ENCODE results near the gene TEAD2. TPM values are rescaled to one million over a fixed set of nuclear protein-coding genes. Genes with fewer than 3 reads are reported as not detected.

Gene TEAD2
- total and polyA plus RNA-seq, 10 of the 15 experiments (the other 5 are each of a cell fraction or from before 2014, with no cell fraction given) = 0.04 to 0.26 (median 0.11) TPM; not detected in 3

- CTCF ChIA-PET = interaction anchor here (0.6 to 2.7 kb wide), 15 partner anchors 9 to 143 kb away, joined by 3 to 21 read pairs (median 5); partner anchors contain the start of gene ALDH16A1
- H3K4me3 ChIP-seq = no peak overlapping the region
- WGBS (ENCODE audit: insufficient coverage, insufficient replicate concordance, low lambda C conversion rate, missing lambda C conversion rate) = 0% methylated on average over 2 of the region's 2 CpGs
- H3K36me3 ChIP-seq (ENCODE audit: control insufficient read depth in 2 of 2, insufficient read depth in 2 of 2, low read length in 1 of 2) = no peaks in the 10 kb centered on the region
- H3K4me1 ChIP-seq (ENCODE audit: control insufficient read depth, insufficient read depth, low read length) = peaks cover 60% of the 10 kb centered on the region
- DNase-seq (ENCODE audit: low read depth, low spot score) (no peak), ATAC-seq (peak; percentile 50), FAIRE-seq (no peak)
- peak overlapping the region; percentile 95 for H3K4me2 ChIP-seq (ENCODE audit: control insufficient read depth, insufficient read depth)
- no peaks in the 10 kb centered on the region; the same call in 1 of the 2 replicates for H3K79me2 ChIP-seq (ENCODE audit: control insufficient read depth, insufficient read depth, low read length)
- POLR2A ChIA-PET = interaction anchor here (1.0 to 4.5 kb wide), 3 partner anchors 8 to 12 kb away, joined by 3 to 44 read pairs (median 24); partner anchors contain the start of gene CD37
- in situ Hi-C loops (cut with MboI) = no loop called here
- H3K27me3 ChIP-seq (replicated peaks in 1 of 2; ENCODE audit: control insufficient read depth in 2 of 2, insufficient read depth in 2 of 2, low read length in 1 of 2) = no peaks in the 10 kb centered on the region
- H3K27ac ChIP-seq (ENCODE audit: control insufficient read depth, insufficient read depth) = peak overlapping the region; percentile 87
- RAD21 ChIA-PET (ENCODE audit: unreplicated experiment) = interaction anchor here (0.7 to 1.7 kb wide), 4 partner anchors 12 to 142 kb away, joined by 4 to 7 read pairs (median 5); no protein-coding TSS in a partner anchor
- H3K9me3 ChIP-seq (replicated peaks; ENCODE audit: control insufficient read depth, insufficient read depth, low read length) = no peaks in the 10 kb centered on the region; the same call in 2 of the 3 replicates
- intact Hi-C loops (cut with micrococcal nuclease; ENCODE audit: unreplicated experiment) = loop anchor here (2.0 kb wide), 2 partner anchors 101 to 169 kb away; partner anchors contain the start of gene RPS11
- SMC1A ChIA-PET (ENCODE audit: uncharacterized antibody, unreplicated experiment) = interaction anchor here (0.8 to 2.5 kb wide), 9 partner anchors 9 to 102 kb away, joined by 3 to 13 read pairs (median 4); no protein-coding TSS in a partner anchor
- H4K20me1 ChIP-seq (ENCODE audit: control insufficient read depth, insufficient read depth) = no peaks in the 10 kb centered on the region
- H3K9ac ChIP-seq (ENCODE audit: control insufficient read depth, insufficient read depth, low read length) = peak overlapping the region; percentile 10
- H2AFZ ChIP-seq (ENCODE audit: control insufficient read depth, low read depth, low read length) = peak overlapping the region; percentile 78
- no TSS peak for BruUV-seq (replicated peaks)
- TF ChIP-seq LARP7 (IDR thresholded peaks at IDR 0.05) = no peak
- no peak for TF ChIP-seq ZNF24 (IDR thresholded peaks at IDR 0.05)
- TF ChIP-seq MTA2 (IDR thresholded peaks at IDR 0.05; ENCODE audit: low read depth) = 0 out of 2 replicates have a peak, but pooled peaks have one; percentile 10
- TF ChIP-seq SMAD1 (IDR thresholded peaks at IDR 0.05; ENCODE audit: low read depth, partially characterized antibody) = no peak
- peak; percentile 80; the same call in 1 of the 2 replicates for TF ChIP-seq FOXM1 (IDR thresholded peaks at IDR 0.05; ENCODE audit: low read depth, low read length)
- peak; percentile 58 for TF ChIP-seq YY1 (IDR thresholded peaks at IDR 0.05; ENCODE audit: low read depth, low read length)
- peak; percentile 45 to 69 (median 63) for TF ChIP-seq CTCF (IDR thresholded peaks at IDR 0.05 in 2 of 3, conservative IDR thresholded peaks at IDR 0.05 in 1 of 3; ENCODE audit: control insufficient read depth in 2 of 3, extremely low read depth in 1 of 3, insufficient read depth in 1 of 3, low read depth in 3 of 3, low read length in 3 of 3)
- peak; percentile 82 for TF ChIP-seq MEF2A (IDR thresholded peaks at IDR 0.05; ENCODE audit: insufficient read depth, low read depth, low read length)
- TF ChIP-seq NBN (IDR thresholded peaks at IDR 0.05) = peak; percentile 20; the same call in 1 of the 2 replicates
- TF ChIP-seq JUNB (IDR thresholded peaks at IDR 0.05) = peak; percentile 66
- TF ChIP-seq CREB1 (IDR thresholded peaks at IDR 0.05; ENCODE audit: low read depth) = 0 out of 2 replicates have a peak, but pooled peaks have one; percentile 16
- TF ChIP-seq TAF1 (IDR thresholded peaks at IDR 0.05; ENCODE audit: borderline replicate concordance, low read depth, low read length) = no peak
- TF ChIP-seq MAX (IDR thresholded peaks at IDR 0.05; ENCODE audit: low read depth, low read length) = no peak
- 0 out of 2 replicates have a peak, but pooled peaks have one; percentile 32 for TF ChIP-seq MTA3 (IDR thresholded peaks at IDR 0.05; ENCODE audit: borderline replicate concordance, low read length)
- TF ChIP-seq ZNF384 (IDR thresholded peaks at IDR 0.05; ENCODE audit: borderline replicate concordance, low read depth, low read length) = peak; percentile 55; the same call in 1 of the 2 replicates
- peak; percentile 27; the same call in 1 of the 2 replicates for TF ChIP-seq RUNX3 (IDR thresholded peaks at IDR 0.05; ENCODE audit: low read length)
- TF ChIP-seq RAD21 (IDR thresholded peaks at IDR 0.05; ENCODE audit: insufficient read depth, low read depth, low read length) = peak; percentile 42; the same call in 1 of the 2 replicates
- TF ChIP-seq BMI1 (IDR thresholded peaks at IDR 0.05; ENCODE audit: borderline replicate concordance) = no peak
- 0 out of 2 replicates have a peak, but pooled peaks have one; percentile 38 for TF ChIP-seq ATF2 (IDR thresholded peaks at IDR 0.05; ENCODE audit: low read length)
Observed at GRCh38 chr19:49327878-49328544, 34.2 kb downstream of the TEAD2 start.
